Mammary epithelial cell (primary cell): ENCODE results near the gene MGAT4C.

Source experiments
- CTCF ChIP-seq, 2 donors: IDR thresholded peaks in 1 of 2; conservative IDR thresholded peaks in 1 of 2; 2 replicates each; pipeline ENCODE4 v1.5.1; 2011 to 2012; ENCODE audit warnings: inconsistent platforms in 2 of 2, low read length in 2 of 2, mild to moderate bottlenecking in 2 of 2, control low read depth in 1 of 2, low read depth in 1 of 2; ENCODE audit not compliant: insufficient read depth in 1 of 2; ENCODE audit errors: extremely low read depth in 1 of 2
- EZH2 ChIP-seq: IDR thresholded peaks from 2 replicates; pipeline ENCODE4 v1.6.1; 2012; ENCODE audit warnings: low read length, inconsistent platforms, borderline replicate concordance

- TF ChIP-seq CTCF (conservative IDR thresholded peaks at IDR 0.05 in 1 of 2, IDR thresholded peaks at IDR 0.05 in 1 of 2; ENCODE audit: extremely low read depth in 1 of 2, insufficient read depth in 1 of 2, low read depth in 1 of 2, low read length in 2 of 2) (no peak), EZH2 (no peak)
Observed at GRCh38 chr12:86226481-86226880, 29.7 kb downstream of the MGAT4C start.
